GM21825 (cell line): Measurements from ENCODE around the gene NR2F2.
A peak's percentile ranks its signal among the peaks of the same experiment; 100 is the strongest.

Experiments used
- ATAC-seq: cut with Tn5 transposase; IDR thresholded peaks from one replicate; pipeline ENCODE4 v1.9.1; 2021; ENCODE audit warnings: mild to moderate bottlenecking, moderate library complexity; ENCODE audit not compliant: unreplicated experiment

Gene NR2F2

GRCh38 chr15:96341513-96342405 lies 11.3 kb downstream of the NR2F2 start:
- ATAC-seq = no peak

GRCh38 chr15:96342406-96343112 lies 12.1 kb downstream of the NR2F2 start:
- no peak for ATAC-seq

GRCh38 chr15:96343113-96344059 lies 12.9 kb downstream of the NR2F2 start:
- ATAC-seq = no peak

- no peak for ATAC-seq
Observed at GRCh38 chr15:96344060-96344705, 13.7 kb downstream of the NR2F2 start.

GRCh38 chr15:96344706-96345559 lies 14.4 kb downstream of the NR2F2 start:
- ATAC-seq = no peak

GRCh38 chr15:96345560-96346399 lies 15.3 kb downstream of the NR2F2 start:
- ATAC-seq = peak; percentile 75

GRCh38 chr15:96346409-96346970 lies 16.0 kb downstream of the NR2F2 start:
- ATAC-seq = no peak

- no peak for ATAC-seq
Observed at GRCh38 chr15:96347181-96348111, 16.9 kb downstream of the NR2F2 start.

GRCh38 chr15:96348112-96349027 lies 17.9 kb downstream of the NR2F2 start:
- ATAC-seq = no peak

GRCh38 chr15:96349034-96349856 lies 18.7 kb downstream of the NR2F2 start:
- ATAC-seq = no peak

GRCh38 chr15:96349857-96350720 lies 19.6 kb downstream of the NR2F2 start:
- no peak for ATAC-seq

GRCh38 chr15:96350934-96351724 lies 20.6 kb downstream of the NR2F2 start:
- ATAC-seq = no peak

- ATAC-seq = no peak
Observed at GRCh38 chr15:96351761-96352603, 21.5 kb downstream of the NR2F2 start.
